ENCODE data around the gene IMMT. TPM values are rescaled to one million over a fixed set of nuclear protein-coding genes. Genes with fewer than 3 reads are reported as not detected.

IMMT gene
- total RNA-seq, 2 experiments from 2014 or later, result 164 to 168 TPM

Small RNA genes within 50 kb of the gene (microRNA-seq; reads per million reads assigned to microRNA genes)
- gene MIR4779 (ENCODE audit: borderline microRNAs expressed, borderline replicate concordance), result not detected

Other genes with a start within 250 kb of the IMMT start
- 10 to 100 TPM; 25.3 to 27.1 TPM for gene POLR1A, start 89.6 kb downstream of the IMMT start, total RNA-seq
- gene PTCD3, start 89.2 kb downstream of the IMMT start, total RNA-seq, result 100 to 1,000 TPM; 195 to 200 TPM
- gene MRPL35, start 4.0 kb upstream of the IMMT start, total RNA-seq, result 10 to 100 TPM; 63.0 to 65.0 TPM
- under 1 TPM; 0.19 to 0.37 TPM for gene REEP1, start 142.2 kb upstream of the IMMT start, total RNA-seq
- 10 to 100 TPM; 47.3 to 49.9 TPM for gene KDM3A, start 245.9 kb upstream of the IMMT start, total RNA-seq

Data from activated naive CD4-positive, alpha-beta T cell treated with anti-CD3 and anti-CD28 coated beads for 36 hours (primary cell).